Activated T-helper 17 cell treated with anti-CD3 and anti-CD28 coated beads, Interleukin-2, amount 50 U/mL, for 72 hours (primary cell): Measurements from ENCODE around the gene CCDC149. TPM values are rescaled to one million over a fixed set of nuclear protein-coding genes. Genes with fewer than 3 reads are reported as not detected.

ENCODE experiments used
- ATAC-seq: fragments of 150-1000 bp; cut with Tn5 transposase; replicated peaks from 2 replicates; pipeline ENCODE4 v1.10.0; 2021; ENCODE audit warnings: mild to moderate bottlenecking, moderate library complexity
- H3K27ac Mint-ChIP-seq: one replicate; pipeline ENCODE4 v1.8.0; 2022; ENCODE audit warnings: mixed read lengths
- H3K27me3 Mint-ChIP-seq: one replicate; pipeline ENCODE4 v1.8.0; 2022; ENCODE audit warnings: mixed read lengths
- H3K36me3 Mint-ChIP-seq: one replicate; pipeline ENCODE4 v1.8.0; 2022; ENCODE audit warnings: low read depth, mild to moderate bottlenecking, mixed read lengths
- H3K4me1 Mint-ChIP-seq: one replicate; pipeline ENCODE4 v1.8.0; 2022; ENCODE audit warnings: mixed read lengths
- H3K4me3 Mint-ChIP-seq: one replicate; pipeline ENCODE4 v1.8.0; 2022; ENCODE audit warnings: mild to moderate bottlenecking, mixed read lengths
- H3K9me3 Mint-ChIP-seq: one replicate; pipeline ENCODE4 v1.8.0; 2022; ENCODE audit warnings: mixed read lengths
- total RNA-seq, 2 donors: library from RNA; stranded (reverse); gene quantifications; one replicate each; pipeline ENCODE4 v1.2.3, GENCODE V29; 2022

The CCDC149 gene
- total RNA-seq, 2 donors from 2014 or later: not detected

- Mint-ChIP-seq H3K4me3 (no peak overlapping the region), H3K36me3 (no peaks in the 10 kb centered on the region), H3K27ac (no peak overlapping the region), H3K9me3 (peaks cover 3% of the 10 kb centered on the region), H3K27me3 (peaks cover 12% of the 10 kb centered on the region), H3K4me1 (no peaks in the 10 kb centered on the region)
- no peak for ATAC-seq
Measured at GRCh38 chr4:24880186-24880585, 32.7 kb downstream of the CCDC149 start.

GRCh38 chr4:24878636-24879016, 34.2 kb downstream of the CCDC149 start:
- Mint-ChIP-seq H3K27ac (no peak overlapping the region), H3K27me3 (peaks cover 5% of the 10 kb centered on the region), H3K36me3 (no peaks in the 10 kb centered on the region), H3K9me3 (no peaks in the 10 kb centered on the region), H3K4me3 (no peak overlapping the region), H3K4me1 (no peaks in the 10 kb centered on the region)
- ATAC-seq: no peak

- no peaks in the 10 kb centered on the region for H3K9me3 Mint-ChIP-seq
- H3K36me3 Mint-ChIP-seq: no peaks in the 10 kb centered on the region
- ATAC-seq: no peak
- H3K27ac Mint-ChIP-seq: no peak overlapping the region
- H3K4me1 Mint-ChIP-seq: no peaks in the 10 kb centered on the region
- H3K4me3 Mint-ChIP-seq: no peak overlapping the region
- peaks cover 5% of the 10 kb centered on the region for H3K27me3 Mint-ChIP-seq
Measured at GRCh38 chr4:24877868-24878635, 34.8 kb downstream of the CCDC149 start.

GRCh38 chr4:24876431-24876830, 36.4 kb downstream of the CCDC149 start:
- ATAC-seq: no peak
- Mint-ChIP-seq H3K27ac (no peak overlapping the region), H3K4me1 (no peaks in the 10 kb centered on the region), H3K36me3 (no peaks in the 10 kb centered on the region), H3K4me3 (no peak overlapping the region), H3K27me3 (peaks cover 5% of the 10 kb centered on the region), H3K9me3 (no peaks in the 10 kb centered on the region)

- peaks cover 3% of the 10 kb centered on the region for H3K27me3 Mint-ChIP-seq
- no peaks in the 10 kb centered on the region for H3K4me1 Mint-ChIP-seq
- no peaks in the 10 kb centered on the region for H3K9me3 Mint-ChIP-seq
- H3K27ac Mint-ChIP-seq: no peak overlapping the region
- H3K36me3 Mint-ChIP-seq: no peaks in the 10 kb centered on the region
- no peak for ATAC-seq
- no peak overlapping the region for H3K4me3 Mint-ChIP-seq
Measured at GRCh38 chr4:24872720-24873119, 40.1 kb downstream of the CCDC149 start.

GRCh38 chr4:24871210-24871609, 41.6 kb downstream of the CCDC149 start:
- no peak overlapping the region for H3K4me3 Mint-ChIP-seq
- no peak for ATAC-seq
- H3K36me3 Mint-ChIP-seq: no peaks in the 10 kb centered on the region
- no peaks in the 10 kb centered on the region for H3K4me1 Mint-ChIP-seq
- H3K27ac Mint-ChIP-seq: no peak overlapping the region
- no peaks in the 10 kb centered on the region for H3K27me3 Mint-ChIP-seq
- no peaks in the 10 kb centered on the region for H3K9me3 Mint-ChIP-seq

GRCh38 chr4:24867766-24868296, 45.0 kb downstream of the CCDC149 start:
- Mint-ChIP-seq H3K4me3 (no peak overlapping the region), H3K9me3 (peaks cover 5% of the 10 kb centered on the region), H3K27ac (no peak overlapping the region), H3K36me3 (no peaks in the 10 kb centered on the region), H3K4me1 (no peaks in the 10 kb centered on the region), H3K27me3 (no peaks in the 10 kb centered on the region)
- no peak for ATAC-seq

GRCh38 chr4:24867251-24867650, 45.6 kb downstream of the CCDC149 start:
- Mint-ChIP-seq H3K27me3 (no peaks in the 10 kb centered on the region), H3K27ac (no peak overlapping the region)
- ATAC-seq: no peak

GRCh38 chr4:24865401-24865800, 47.4 kb downstream of the CCDC149 start:
- no peak overlapping the region for H3K4me3 Mint-ChIP-seq
- H3K4me1 Mint-ChIP-seq: no peaks in the 10 kb centered on the region
- no peak overlapping the region for H3K27ac Mint-ChIP-seq

More at GRCh38 chr4:24867251-24867650, 45.6 kb downstream of the CCDC149 start:
- peaks cover 9% of the 10 kb centered on the region for H3K9me3 Mint-ChIP-seq
- H3K4me1 Mint-ChIP-seq: no peaks in the 10 kb centered on the region
- no peaks in the 10 kb centered on the region for H3K36me3 Mint-ChIP-seq
- H3K4me3 Mint-ChIP-seq: no peak overlapping the region

GRCh38 chr4:24863799-24864198, 49.0 kb downstream of the CCDC149 start:
- Mint-ChIP-seq H3K9me3 (peaks cover 12% of the 10 kb centered on the region), H3K27me3 (peaks cover 10% of the 10 kb centered on the region), H3K27ac (no peak overlapping the region), H3K4me1 (no peaks in the 10 kb centered on the region), H3K36me3 (no peaks in the 10 kb centered on the region), H3K4me3 (no peak overlapping the region)
- no peak for ATAC-seq

More at GRCh38 chr4:24865401-24865800, 47.4 kb downstream of the CCDC149 start:
- no peak for ATAC-seq
- H3K27me3 Mint-ChIP-seq: peaks cover 2% of the 10 kb centered on the region
- H3K9me3 Mint-ChIP-seq: peaks cover 9% of the 10 kb centered on the region
- H3K36me3 Mint-ChIP-seq: no peaks in the 10 kb centered on the region

GRCh38 chr4:24862073-24862751, 50.6 kb downstream of the CCDC149 start:
- no peaks in the 10 kb centered on the region for H3K4me1 Mint-ChIP-seq
- no peak for ATAC-seq
- no peak overlapping the region for H3K4me3 Mint-ChIP-seq
- peaks cover 11% of the 10 kb centered on the region for H3K27me3 Mint-ChIP-seq
- H3K27ac Mint-ChIP-seq: no peak overlapping the region
- no peaks in the 10 kb centered on the region for H3K36me3 Mint-ChIP-seq
- peaks cover 12% of the 10 kb centered on the region for H3K9me3 Mint-ChIP-seq

- no peak overlapping the region for H3K4me3 Mint-ChIP-seq
- no peak for ATAC-seq
- peaks cover 25% of the 10 kb centered on the region for H3K27me3 Mint-ChIP-seq
- peaks cover 7% of the 10 kb centered on the region for H3K9me3 Mint-ChIP-seq
- H3K27ac Mint-ChIP-seq: no peak overlapping the region
- no peaks in the 10 kb centered on the region for H3K4me1 Mint-ChIP-seq
- no peaks in the 10 kb centered on the region for H3K36me3 Mint-ChIP-seq
Measured at GRCh38 chr4:24858550-24858949, 54.3 kb downstream of the CCDC149 start.

- peaks cover 7% of the 10 kb centered on the region for H3K9me3 Mint-ChIP-seq
- H3K27ac Mint-ChIP-seq: no peak overlapping the region
- no peak for ATAC-seq
- no peak overlapping the region for H3K4me3 Mint-ChIP-seq
- peaks cover 27% of the 10 kb centered on the region for H3K27me3 Mint-ChIP-seq
- H3K36me3 Mint-ChIP-seq: no peaks in the 10 kb centered on the region
- no peaks in the 10 kb centered on the region for H3K4me1 Mint-ChIP-seq
Measured at GRCh38 chr4:24858026-24858425, 54.8 kb downstream of the CCDC149 start.

GRCh38 chr4:24856586-24856985, 56.3 kb downstream of the CCDC149 start:
- peaks cover 29% of the 10 kb centered on the region for H3K27me3 Mint-ChIP-seq
- no peak overlapping the region for H3K4me3 Mint-ChIP-seq
- no peaks in the 10 kb centered on the region for H3K36me3 Mint-ChIP-seq
- peaks cover 3% of the 10 kb centered on the region for H3K9me3 Mint-ChIP-seq
- no peak for ATAC-seq
- H3K4me1 Mint-ChIP-seq: no peaks in the 10 kb centered on the region
- H3K27ac Mint-ChIP-seq: no peak overlapping the region

- H3K27ac Mint-ChIP-seq: no peak overlapping the region
- H3K27me3 Mint-ChIP-seq: peaks cover 29% of the 10 kb centered on the region
- H3K36me3 Mint-ChIP-seq: no peaks in the 10 kb centered on the region
Measured at GRCh38 chr4:24855741-24856140, 57.1 kb downstream of the CCDC149 start.

More at GRCh38 chr4:24855741-24856140, 57.1 kb downstream of the CCDC149 start:
- no peaks in the 10 kb centered on the region for H3K4me1 Mint-ChIP-seq
- no peak overlapping the region for H3K4me3 Mint-ChIP-seq
- no peak for ATAC-seq
- peaks cover 3% of the 10 kb centered on the region for H3K9me3 Mint-ChIP-seq
